ENCODE results near the gene TREX2.

Gene TREX2, protein sequence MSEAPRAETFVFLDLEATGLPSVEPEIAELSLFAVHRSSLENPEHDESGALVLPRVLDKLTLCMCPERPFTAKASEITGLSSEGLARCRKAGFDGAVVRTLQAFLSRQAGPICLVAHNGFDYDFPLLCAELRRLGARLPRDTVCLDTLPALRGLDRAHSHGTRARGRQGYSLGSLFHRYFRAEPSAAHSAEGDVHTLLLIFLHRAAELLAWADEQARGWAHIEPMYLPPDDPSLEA

DNA sequence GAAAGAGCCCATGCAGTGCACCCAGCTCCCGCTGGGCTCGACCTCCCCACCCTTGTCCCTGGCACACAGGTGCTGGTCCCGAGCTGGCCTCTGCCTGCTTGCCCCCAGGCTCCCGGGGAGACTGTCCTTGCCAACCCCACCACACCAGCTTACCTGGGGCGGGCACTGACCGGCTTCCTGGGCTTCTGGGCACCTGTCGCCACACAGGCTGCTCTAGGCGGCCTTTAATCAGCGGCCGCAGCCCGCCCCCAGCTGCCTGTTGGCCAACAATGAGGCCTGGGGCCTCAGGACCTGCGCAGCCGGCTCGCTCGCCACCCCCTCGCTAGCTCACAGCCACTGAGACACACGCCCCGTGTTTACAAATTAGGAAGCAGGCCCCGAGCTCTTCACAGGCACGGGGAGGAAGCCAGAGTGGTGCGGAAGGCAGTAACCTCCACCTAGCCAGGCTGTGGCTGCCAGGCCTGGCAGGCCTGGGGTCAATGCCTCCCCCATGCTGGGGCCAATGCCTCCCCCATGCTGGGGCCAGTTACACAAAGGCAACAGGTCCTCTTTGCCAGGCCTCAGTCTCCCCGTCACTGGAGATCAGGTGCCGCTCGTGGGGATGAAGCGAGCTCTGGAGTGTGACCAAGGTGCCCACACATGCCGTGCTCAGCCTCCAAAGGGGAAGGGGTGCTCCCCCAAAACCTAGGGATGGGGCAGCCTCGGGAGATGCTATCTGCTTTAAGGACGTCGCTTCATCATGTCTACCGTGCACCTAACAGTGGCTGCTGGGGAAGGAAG lies at the start of gene TREX2:
Gene TREX2 (minus strand): TSS at position 201 of the 780 bp plus-strand sequence. CDS start 626 bp downstream, outside the sequence.
- no peak within 1 kb of the TSS for H3K4me3 ChIP-seq (ENCODE audit: low read depth, low read length)
- no peak for TF ChIP-seq CTCF (IDR thresholded peaks at IDR 0.05; ENCODE audit: low read depth, low read length)

GRCh38 chrX:153495362-153495751 lies 49.5 kb upstream of the TREX2 start:
- no peak for TF ChIP-seq CTCF (IDR thresholded peaks at IDR 0.05; ENCODE audit: low read depth, low read length)
- peak overlapping the region; percentile 51 for H3K4me3 ChIP-seq (ENCODE audit: low read depth, low read length)

- H3K4me3 ChIP-seq (ENCODE audit: low read depth, low read length): peak within 1 kb of the TSS; percentile 51
- TF ChIP-seq CTCF (IDR thresholded peaks at IDR 0.05; ENCODE audit: low read depth, low read length): no peak
Observed at GRCh38 chrX:153494541-153495361, 48.9 kb upstream of the TREX2 start, which contains the start of gene BGN. TSS of gene BGN (plus strand) at chrX:153494980. CDS start at chrX:153504632, 9,652 bp downstream.

DNA sequence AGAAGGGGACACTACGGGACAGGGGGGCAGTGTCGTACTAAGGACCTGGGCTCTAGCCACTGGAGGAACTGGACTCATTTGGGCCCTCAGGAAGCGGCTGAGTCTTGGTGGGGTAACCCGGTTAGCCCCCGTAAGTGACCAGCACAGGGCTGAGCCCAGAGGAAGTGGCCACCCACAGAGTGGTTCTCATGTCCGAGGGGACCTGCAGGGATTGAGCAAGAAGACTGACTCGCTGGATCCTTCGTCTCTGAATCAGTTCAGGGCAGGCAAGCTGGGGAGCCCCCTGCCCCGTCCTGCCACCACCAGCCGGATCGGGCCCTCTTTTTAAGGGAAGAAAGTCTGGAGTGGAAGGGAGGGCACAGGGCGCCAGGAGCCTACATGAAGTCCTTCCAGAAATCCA lies 48.2 kb upstream of the TREX2 start:
- H3K4me3 ChIP-seq (ENCODE audit: low read depth, low read length): no peak overlapping the region
- no peak for TF ChIP-seq CTCF (IDR thresholded peaks at IDR 0.05; ENCODE audit: low read depth, low read length)

DNA sequence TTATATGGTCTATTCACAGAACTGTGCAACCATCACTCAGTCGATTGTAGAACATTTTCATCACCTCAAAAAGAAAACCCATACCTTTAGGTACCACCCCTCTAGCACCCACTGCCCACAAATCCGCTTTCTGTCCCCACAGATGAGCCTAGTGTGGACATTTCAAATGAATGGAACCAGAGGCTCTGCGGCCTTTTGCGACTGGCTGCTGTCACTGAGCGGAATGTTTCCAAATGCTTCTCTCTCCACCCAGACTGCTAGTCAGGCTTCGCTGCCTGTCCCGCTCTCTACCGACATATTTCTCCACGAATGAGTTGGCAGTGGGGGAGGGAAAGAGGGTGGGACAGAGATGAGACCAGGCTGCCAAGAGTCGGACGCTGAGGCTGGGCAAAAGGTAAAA lies 47.2 kb upstream of the TREX2 start:
- TF ChIP-seq CTCF (IDR thresholded peaks at IDR 0.05; ENCODE audit: low read depth, low read length): no peak
- no peak overlapping the region for H3K4me3 ChIP-seq (ENCODE audit: low read depth, low read length)

GRCh38 chrX:153492543-153492942 lies 46.7 kb upstream of the TREX2 start:
- no peak for TF ChIP-seq CTCF (IDR thresholded peaks at IDR 0.05; ENCODE audit: low read depth, low read length)
- no peak overlapping the region for H3K4me3 ChIP-seq (ENCODE audit: low read depth, low read length)
